GM12801 (cell line): ENCODE results near the gene SLC35D3.

ENCODE experiments used
- TF ChIP-seq, protein P1 (sequence below): IDR thresholded peaks from one replicate; pipeline ENCODE4 v1.5.1; 2011; ENCODE audit warnings: control low read depth; ENCODE audit not compliant: insufficient read length; ENCODE audit errors: extremely low read depth

Gene SLC35D3

GRCh38 chr6:136971609-136972008 lies 49.5 kb downstream of the SLC35D3 start:
- TF ChIP-seq, protein P1, sequence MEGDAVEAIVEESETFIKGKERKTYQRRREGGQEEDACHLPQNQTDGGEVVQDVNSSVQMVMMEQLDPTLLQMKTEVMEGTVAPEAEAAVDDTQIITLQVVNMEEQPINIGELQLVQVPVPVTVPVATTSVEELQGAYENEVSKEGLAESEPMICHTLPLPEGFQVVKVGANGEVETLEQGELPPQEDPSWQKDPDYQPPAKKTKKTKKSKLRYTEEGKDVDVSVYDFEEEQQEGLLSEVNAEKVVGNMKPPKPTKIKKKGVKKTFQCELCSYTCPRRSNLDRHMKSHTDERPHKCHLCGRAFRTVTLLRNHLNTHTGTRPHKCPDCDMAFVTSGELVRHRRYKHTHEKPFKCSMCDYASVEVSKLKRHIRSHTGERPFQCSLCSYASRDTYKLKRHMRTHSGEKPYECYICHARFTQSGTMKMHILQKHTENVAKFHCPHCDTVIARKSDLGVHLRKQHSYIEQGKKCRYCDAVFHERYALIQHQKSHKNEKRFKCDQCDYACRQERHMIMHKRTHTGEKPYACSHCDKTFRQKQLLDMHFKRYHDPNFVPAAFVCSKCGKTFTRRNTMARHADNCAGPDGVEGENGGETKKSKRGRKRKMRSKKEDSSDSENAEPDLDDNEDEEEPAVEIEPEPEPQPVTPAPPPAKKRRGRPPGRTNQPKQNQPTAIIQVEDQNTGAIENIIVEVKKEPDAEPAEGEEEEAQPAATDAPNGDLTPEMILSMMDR = no peak
